ENCODE results near the gene ELAVL1.

ELAVL1 gene

GRCh38 chr19:8021374-8021773 is 15.9 kb upstream of the ELAVL1 start:
- no CpG with 5 or more reads among the region's 8 CpGs for WGBS (ENCODE audit: insufficient coverage, insufficient read length)
- Histone ChIP-seq H3K27ac (ENCODE audit: low read length) (no peak overlapping the region), H3K27me3 (ENCODE audit: control insufficient read depth, insufficient read depth, low read length) (no peaks in the 10 kb centered on the region), H3K36me3 (ENCODE audit: control insufficient read depth, insufficient read depth, low read length) (no peaks in the 10 kb centered on the region), H3K9me3 (ENCODE audit: control insufficient read depth, insufficient read depth, low read length) (no peaks in the 10 kb centered on the region), H3K4me1 (ENCODE audit: control insufficient read depth, insufficient read depth, low read length) (no peaks in the 10 kb centered on the region), H3K4me3 (ENCODE audit: low read length) (no peak overlapping the region)
- DNase-seq (ENCODE audit: low read depth, low spot score) = no peak

GRCh38 chr19:8020681-8021080 is 15.2 kb upstream of the ELAVL1 start:
- H3K27me3 ChIP-seq (ENCODE audit: control insufficient read depth, insufficient read depth, low read length) = no peaks in the 10 kb centered on the region
- no peak overlapping the region for H3K27ac ChIP-seq (ENCODE audit: low read length)
- no peaks in the 10 kb centered on the region for H3K4me1 ChIP-seq (ENCODE audit: control insufficient read depth, insufficient read depth, low read length)
- no peak for DNase-seq (ENCODE audit: low read depth, low spot score)
- WGBS (ENCODE audit: insufficient coverage, insufficient read length) = no CpG with 5 or more reads among the region's 9 CpGs
- H3K36me3 ChIP-seq (ENCODE audit: control insufficient read depth, insufficient read depth, low read length) = no peaks in the 10 kb centered on the region
- H3K4me3 ChIP-seq (ENCODE audit: low read length) = no peak overlapping the region
- H3K9me3 ChIP-seq (ENCODE audit: control insufficient read depth, insufficient read depth, low read length) = no peaks in the 10 kb centered on the region

GRCh38 chr19:8017808-8018207 is 12.4 kb upstream of the ELAVL1 start:
- no peak overlapping the region for H3K4me3 ChIP-seq (ENCODE audit: low read length)
- no peaks in the 10 kb centered on the region for H3K9me3 ChIP-seq (ENCODE audit: control insufficient read depth, insufficient read depth, low read length)
- H3K36me3 ChIP-seq (ENCODE audit: control insufficient read depth, insufficient read depth, low read length) = no peaks in the 10 kb centered on the region
- DNase-seq (ENCODE audit: low read depth, low spot score) = no peak
- H3K27ac ChIP-seq (ENCODE audit: low read length) = no peak overlapping the region
- H3K4me1 ChIP-seq (ENCODE audit: control insufficient read depth, insufficient read depth, low read length) = no peaks in the 10 kb centered on the region
- WGBS (ENCODE audit: insufficient coverage, insufficient read length) = no CpG with 5 or more reads among the region's 14 CpGs
- H3K27me3 ChIP-seq (ENCODE audit: control insufficient read depth, insufficient read depth, low read length) = no peaks in the 10 kb centered on the region

GRCh38 chr19:8004723-8005513 is 523 bp downstream of the ELAVL1 start:
- no peaks in the 10 kb centered on the region for H3K27me3 ChIP-seq (ENCODE audit: control insufficient read depth, insufficient read depth, low read length)
- no peak overlapping the region for H3K27ac ChIP-seq (ENCODE audit: low read length)
- no CpG with 5 or more reads among the region's 74 CpGs for WGBS (ENCODE audit: insufficient coverage, insufficient read length)
- 0 out of 2 replicates have a peak, but pooled peaks cover 2% of the 10 kb centered on the region for H3K4me1 ChIP-seq (ENCODE audit: control insufficient read depth, insufficient read depth, low read length)
- no peaks in the 10 kb centered on the region for H3K36me3 ChIP-seq (ENCODE audit: control insufficient read depth, insufficient read depth, low read length)
- peak overlapping the region; percentile 60 for H3K4me3 ChIP-seq (ENCODE audit: low read length)
- DNase-seq (ENCODE audit: low read depth, low spot score) = no peak
- no peaks in the 10 kb centered on the region for H3K9me3 ChIP-seq (ENCODE audit: control insufficient read depth, insufficient read depth, low read length)

- Histone ChIP-seq H3K4me3 (ENCODE audit: low read length) (peak overlapping the region; percentile 60; the same call in 1 of the 2 replicates), H3K4me1 (ENCODE audit: control insufficient read depth, insufficient read depth, low read length) (0 out of 2 replicates have a peak, but pooled peaks cover 2% of the 10 kb centered on the region), H3K27me3 (ENCODE audit: control insufficient read depth, insufficient read depth, low read length) (no peaks in the 10 kb centered on the region), H3K27ac (ENCODE audit: low read length) (no peak overlapping the region), H3K9me3 (ENCODE audit: control insufficient read depth, insufficient read depth, low read length) (no peaks in the 10 kb centered on the region), H3K36me3 (ENCODE audit: control insufficient read depth, insufficient read depth, low read length) (no peaks in the 10 kb centered on the region)
- WGBS (ENCODE audit: insufficient coverage, insufficient read length) = no CpG with 5 or more reads among the region's 6 CpGs
- no peak for DNase-seq (ENCODE audit: low read depth, low spot score)
Measured at GRCh38 chr19:8004001-8004400, 1.4 kb downstream of the ELAVL1 start.

- Histone ChIP-seq H3K36me3 (ENCODE audit: control insufficient read depth, insufficient read depth, low read length) (no peaks in the 10 kb centered on the region), H3K4me3 (ENCODE audit: low read length) (no peak overlapping the region), H3K9me3 (ENCODE audit: control insufficient read depth, insufficient read depth, low read length) (no peaks in the 10 kb centered on the region), H3K27ac (ENCODE audit: low read length) (no peak overlapping the region), H3K27me3 (ENCODE audit: control insufficient read depth, insufficient read depth, low read length) (no peaks in the 10 kb centered on the region), H3K4me1 (ENCODE audit: control insufficient read depth, insufficient read depth, low read length) (0 out of 2 replicates have a peak, but pooled peaks cover 2% of the 10 kb centered on the region)
- no CpG with 5 or more reads among the region's 27 CpGs for WGBS (ENCODE audit: insufficient coverage, insufficient read length)
- peak; percentile 83 for DNase-seq (ENCODE audit: low read depth, low spot score)
Measured at GRCh38 chr19:8001995-8002849, 3.2 kb downstream of the ELAVL1 start.

GRCh38 chr19:8001651-8001994 is 3.8 kb downstream of the ELAVL1 start:
- H3K9me3 ChIP-seq (ENCODE audit: control insufficient read depth, insufficient read depth, low read length) = no peaks in the 10 kb centered on the region
- DNase-seq (ENCODE audit: low read depth, low spot score) = no peak
- H3K4me3 ChIP-seq (ENCODE audit: low read length) = no peak overlapping the region
- 0 out of 2 replicates have a peak, but pooled peaks cover 2% of the 10 kb centered on the region for H3K4me1 ChIP-seq (ENCODE audit: control insufficient read depth, insufficient read depth, low read length)
- no CpG with 5 or more reads among the region's 5 CpGs for WGBS (ENCODE audit: insufficient coverage, insufficient read length)
- no peak overlapping the region for H3K27ac ChIP-seq (ENCODE audit: low read length)
- no peaks in the 10 kb centered on the region for H3K36me3 ChIP-seq (ENCODE audit: control insufficient read depth, insufficient read depth, low read length)
- no peaks in the 10 kb centered on the region for H3K27me3 ChIP-seq (ENCODE audit: control insufficient read depth, insufficient read depth, low read length)

GRCh38 chr19:8000298-8001038 is 5.0 kb downstream of the ELAVL1 start:
- DNase-seq (ENCODE audit: low read depth, low spot score) = no peak
- H3K36me3 ChIP-seq (ENCODE audit: control insufficient read depth, insufficient read depth, low read length) = no peaks in the 10 kb centered on the region
- H3K9me3 ChIP-seq (ENCODE audit: control insufficient read depth, insufficient read depth, low read length) = no peaks in the 10 kb centered on the region
- H3K4me3 ChIP-seq (ENCODE audit: low read length) = no peak overlapping the region
- H3K27me3 ChIP-seq (ENCODE audit: control insufficient read depth, insufficient read depth, low read length) = no peaks in the 10 kb centered on the region
- no peak overlapping the region for H3K27ac ChIP-seq (ENCODE audit: low read length)
- no CpG with 5 or more reads among the region's 6 CpGs for WGBS (ENCODE audit: insufficient coverage, insufficient read length)
- H3K4me1 ChIP-seq (ENCODE audit: control insufficient read depth, insufficient read depth, low read length) = 0 out of 2 replicates have a peak, but pooled peaks cover 2% of the 10 kb centered on the region

- H3K27me3 ChIP-seq (ENCODE audit: control insufficient read depth, insufficient read depth, low read length) = no peaks in the 10 kb centered on the region
- no peaks in the 10 kb centered on the region for H3K9me3 ChIP-seq (ENCODE audit: control insufficient read depth, insufficient read depth, low read length)
- no peaks in the 10 kb centered on the region for H3K36me3 ChIP-seq (ENCODE audit: control insufficient read depth, insufficient read depth, low read length)
- H3K27ac ChIP-seq (ENCODE audit: low read length) = no peak overlapping the region
- no peak for DNase-seq (ENCODE audit: low read depth, low spot score)
- WGBS (ENCODE audit: insufficient coverage, insufficient read length) = no CpG with 5 or more reads among the region's 4 CpGs
- 0 out of 2 replicates have a peak, but pooled peaks cover 3% of the 10 kb centered on the region for H3K4me1 ChIP-seq (ENCODE audit: control insufficient read depth, insufficient read depth, low read length)
- no peak overlapping the region for H3K4me3 ChIP-seq (ENCODE audit: low read length)
Measured at GRCh38 chr19:7999376-7999775, 6.1 kb downstream of the ELAVL1 start.
